Fibroblast of villous mesenchyme (primary cell): ENCODE measurements around the gene ANKS6. TPM values are rescaled to one million over a fixed set of nuclear protein-coding genes. Genes with fewer than 3 reads are reported as not detected.
"Not testable (repeated sequence)": the region's sequence is repeated elsewhere in the genome, so short reads cannot be mapped to it uniquely, and the experiment has no call there.

ENCODE experiments used
- DNase-seq: peaks from one replicate; pipeline ENCODE4 v3.0.0-alpha.2; 2010; ENCODE audit warnings: low read depth
- H3K4me3 ChIP-seq: 2 replicates; pipeline ENCODE4 v1.5.1; 2011; ENCODE audit warnings: low read depth, mild to moderate bottlenecking, low read length
- total RNA-seq: library from RNA; depleted of rRNA; stranded (reverse); fragments of >200 nt; gene quantifications from 2 replicates; pipeline ENCODE4 v1.2.3, GENCODE V29; 2012
- TF ChIP-seq, protein P1 (sequence below): IDR thresholded peaks from 2 replicates; pipeline ENCODE4 v1.5.1; 2012; ENCODE audit warnings: low read depth, mild to moderate bottlenecking, low read length; ENCODE audit not compliant: insufficient read depth

The ANKS6 gene
- total RNA-seq, 1 donor, result 6.9 TPM

DNA sequence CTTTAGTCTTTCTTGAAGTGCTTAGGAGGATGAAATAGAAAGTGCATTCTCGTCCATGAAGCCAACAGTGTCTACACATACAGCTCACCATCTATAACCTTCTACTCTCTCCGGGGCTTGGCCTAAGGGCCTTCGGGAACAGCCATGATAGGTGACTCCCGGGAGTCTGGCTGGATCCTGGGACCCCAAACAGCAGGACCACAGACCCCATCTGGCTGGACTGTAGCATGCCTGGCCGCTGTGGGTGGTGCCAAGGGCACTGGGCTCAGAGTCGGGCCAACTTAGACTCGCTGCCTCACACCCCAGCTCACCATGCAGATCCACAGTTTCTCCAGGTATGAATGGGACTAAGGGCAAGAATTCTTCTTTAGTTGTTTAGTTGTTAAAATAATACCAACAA, 104.0 kb downstream of the ANKS6 start:
- no peak overlapping the region for H3K4me3 ChIP-seq
- TF ChIP-seq, protein P1, sequence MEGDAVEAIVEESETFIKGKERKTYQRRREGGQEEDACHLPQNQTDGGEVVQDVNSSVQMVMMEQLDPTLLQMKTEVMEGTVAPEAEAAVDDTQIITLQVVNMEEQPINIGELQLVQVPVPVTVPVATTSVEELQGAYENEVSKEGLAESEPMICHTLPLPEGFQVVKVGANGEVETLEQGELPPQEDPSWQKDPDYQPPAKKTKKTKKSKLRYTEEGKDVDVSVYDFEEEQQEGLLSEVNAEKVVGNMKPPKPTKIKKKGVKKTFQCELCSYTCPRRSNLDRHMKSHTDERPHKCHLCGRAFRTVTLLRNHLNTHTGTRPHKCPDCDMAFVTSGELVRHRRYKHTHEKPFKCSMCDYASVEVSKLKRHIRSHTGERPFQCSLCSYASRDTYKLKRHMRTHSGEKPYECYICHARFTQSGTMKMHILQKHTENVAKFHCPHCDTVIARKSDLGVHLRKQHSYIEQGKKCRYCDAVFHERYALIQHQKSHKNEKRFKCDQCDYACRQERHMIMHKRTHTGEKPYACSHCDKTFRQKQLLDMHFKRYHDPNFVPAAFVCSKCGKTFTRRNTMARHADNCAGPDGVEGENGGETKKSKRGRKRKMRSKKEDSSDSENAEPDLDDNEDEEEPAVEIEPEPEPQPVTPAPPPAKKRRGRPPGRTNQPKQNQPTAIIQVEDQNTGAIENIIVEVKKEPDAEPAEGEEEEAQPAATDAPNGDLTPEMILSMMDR, result no peak
- no peak for DNase-seq

DNA sequence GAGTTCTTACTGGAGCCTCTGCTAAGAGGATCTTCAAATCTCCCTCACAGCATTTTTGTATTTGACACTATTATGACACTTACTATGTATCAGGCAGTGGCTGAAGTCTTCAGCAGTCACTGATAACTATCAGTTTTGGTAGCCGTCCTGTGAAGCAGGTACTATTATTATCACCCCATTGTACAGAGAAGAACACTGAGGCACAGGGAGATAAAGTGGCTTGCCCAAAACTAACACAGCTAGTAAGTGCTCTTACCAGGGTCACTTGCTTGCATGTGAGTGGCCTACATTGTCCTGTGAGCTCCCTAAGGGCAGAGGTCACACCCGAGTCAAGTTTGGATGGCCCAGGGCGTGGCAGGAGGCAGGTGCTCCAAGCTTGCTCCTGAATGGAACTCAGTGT, 104.5 kb downstream of the ANKS6 start:
- H3K4me3 ChIP-seq, result no peak overlapping the region
- TF ChIP-seq, protein P1, result no peak
- no peak for DNase-seq

DNA sequence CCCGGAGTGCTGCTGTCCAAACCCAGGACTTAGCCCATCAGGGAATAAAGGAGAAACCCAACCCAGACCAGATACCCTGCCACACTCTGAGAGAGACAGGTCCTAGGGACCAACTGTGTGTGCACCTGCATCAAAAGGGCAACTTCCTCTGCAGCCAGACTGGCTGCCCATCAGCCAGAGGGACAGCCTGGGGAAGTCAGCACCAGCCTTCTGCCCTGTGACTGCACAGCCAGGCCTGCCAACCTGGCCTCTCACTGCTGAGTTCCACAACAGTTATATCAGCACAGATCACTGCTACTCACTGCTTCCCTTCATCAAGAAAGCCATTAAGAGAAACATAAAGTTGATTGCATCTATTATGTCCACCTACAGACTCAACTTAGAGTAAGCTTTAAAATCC, 105.7 kb downstream of the ANKS6 start:
- TF ChIP-seq, protein P1, result no peak
- no peak for DNase-seq
- no peak overlapping the region for H3K4me3 ChIP-seq

DNA sequence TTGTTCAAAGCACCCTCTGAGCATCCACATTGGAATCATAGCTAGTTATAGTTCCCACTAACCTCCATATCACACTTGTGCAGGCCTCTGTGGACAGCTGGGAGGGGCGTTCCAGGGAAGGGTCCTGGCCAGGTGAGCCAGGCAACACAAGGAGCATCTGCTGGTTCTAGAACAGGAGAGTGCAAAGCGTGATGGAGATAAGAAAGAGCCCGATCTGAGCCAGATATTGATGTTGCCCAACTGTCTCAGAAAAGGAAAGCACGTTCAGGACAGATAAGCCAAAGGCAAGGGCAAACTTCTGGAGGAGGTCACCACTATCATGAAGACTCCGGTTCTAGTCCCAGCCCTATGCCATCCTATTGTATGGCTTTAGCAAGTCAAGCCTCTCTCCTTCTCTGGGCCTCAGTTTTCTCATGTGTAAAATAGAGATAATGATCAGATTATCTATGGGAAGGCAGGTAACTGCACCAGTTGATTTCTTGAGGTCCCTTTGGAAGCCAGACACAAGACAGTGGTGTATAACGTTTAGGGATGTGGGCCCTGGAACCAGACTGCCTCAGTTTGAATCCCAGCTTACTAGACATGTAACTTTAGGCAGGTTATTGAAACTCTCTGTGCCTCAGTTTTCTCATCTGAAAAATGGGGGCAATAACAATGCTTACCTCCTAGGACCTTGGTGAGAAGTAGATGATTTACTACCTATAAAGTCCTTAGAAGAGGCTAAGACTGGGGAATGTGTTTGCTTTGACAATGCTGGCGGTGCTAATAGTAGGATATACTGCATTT, 107.5 kb downstream of the ANKS6 start:
- TF ChIP-seq, protein P1, result no peak
- DNase-seq, result no peak
- H3K4me3 ChIP-seq, result no peak overlapping the region

DNA sequence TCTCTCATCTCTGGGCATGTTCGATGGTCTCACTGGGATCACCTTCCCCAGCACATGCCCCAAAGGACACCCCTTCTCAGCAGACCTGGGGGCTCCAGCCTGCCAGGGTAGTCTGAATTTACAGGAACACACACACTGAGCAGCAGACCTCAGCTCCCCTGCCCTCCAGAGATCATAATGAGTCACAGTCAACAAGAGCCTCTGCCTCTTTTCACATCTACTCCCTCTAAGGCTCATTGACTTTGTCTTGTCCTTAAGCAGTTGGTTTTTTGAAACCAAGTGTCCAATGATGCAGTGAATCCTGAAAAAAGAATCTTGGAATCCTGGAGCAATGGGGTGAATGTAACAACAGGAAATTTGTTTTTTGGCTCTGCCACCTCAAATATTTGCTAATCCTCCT, 108.4 kb downstream of the ANKS6 start:
- no peak overlapping the region for H3K4me3 ChIP-seq
- DNase-seq, result no peak
- TF ChIP-seq, protein P1, result no peak

DNA sequence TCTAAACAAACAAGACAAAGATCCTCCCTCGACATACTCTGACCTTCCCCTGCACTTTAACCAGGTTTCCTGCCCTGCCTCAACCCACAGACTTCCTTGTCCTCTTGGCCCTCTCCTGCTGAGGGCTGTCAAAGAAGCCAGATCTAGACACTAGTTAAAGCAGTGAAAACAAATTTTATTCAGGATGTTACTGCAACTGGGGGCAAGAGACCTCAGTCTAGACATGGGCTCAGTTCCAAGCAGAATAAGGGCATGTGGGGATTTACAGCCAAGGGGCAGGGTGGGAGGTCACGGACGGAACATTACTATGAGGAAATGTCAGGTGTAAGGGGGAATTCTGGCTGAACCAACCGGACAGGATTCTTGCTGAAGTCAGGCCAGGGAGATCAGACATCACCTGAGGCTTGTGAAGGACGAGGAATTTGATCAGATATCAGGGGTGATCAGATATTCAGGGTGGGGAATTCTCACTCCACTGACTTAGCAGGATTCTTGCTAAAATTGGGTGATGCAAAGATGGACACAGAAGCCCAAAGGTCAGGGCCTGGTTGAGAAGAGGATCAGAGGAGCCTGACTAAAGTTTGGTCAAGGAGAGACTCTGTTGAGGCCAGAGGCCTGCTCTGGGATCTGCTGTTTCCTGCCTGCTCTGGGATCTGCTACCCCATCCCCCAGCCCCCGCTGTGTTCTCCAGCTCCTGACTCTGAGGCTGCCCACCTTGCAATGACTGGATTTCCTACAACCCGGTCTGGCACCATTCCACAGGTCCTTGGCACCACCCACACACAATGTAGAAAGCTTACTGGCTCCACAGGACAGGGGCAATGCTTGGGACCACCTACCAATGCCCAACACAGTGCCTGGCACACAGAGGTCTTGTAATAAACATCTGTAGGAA, 109.1 kb downstream of the ANKS6 start:
- TF ChIP-seq, protein P1, result no peak
- DNase-seq, result no peak
- no peak overlapping the region for H3K4me3 ChIP-seq

DNA sequence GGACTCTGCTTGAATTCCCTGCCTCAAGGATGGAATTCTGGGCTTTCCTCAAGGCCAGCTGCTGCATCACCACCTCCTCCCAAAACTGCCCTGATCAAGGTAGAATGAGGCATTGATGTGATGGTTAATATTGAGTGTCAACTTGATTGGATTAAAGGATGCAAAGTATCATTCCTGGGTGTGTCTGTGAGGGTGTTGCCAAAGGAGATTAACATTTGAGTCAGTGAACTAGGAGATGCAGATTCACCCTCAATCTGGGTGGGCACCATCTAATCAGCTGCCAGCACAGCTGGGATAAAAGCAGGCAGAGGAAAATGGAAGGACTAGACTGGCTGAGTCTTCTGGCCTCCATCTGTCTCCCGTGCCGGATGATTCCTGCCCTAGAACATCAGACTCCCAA, 111.5 kb downstream of the ANKS6 start:
- DNase-seq, H3K4me3 ChIP-seq: not testable (repeated sequence)
